Stimulated activated naive CD8-positive, alpha-beta T cell treated with anti-CD3 and anti-CD28 coated beads, Interleukin-15, amount 100 ng/mL, for 72 hours (primary cell): ENCODE measurements around the gene ALDH18A1.

Experiments used
- ATAC-seq: fragments of 150-1000 bp; cut with Tn5 transposase; 2 replicates; pipeline ENCODE4 v1.10.0; 2021; ENCODE audit warnings: mild to moderate bottlenecking, moderate library complexity
- DNase-seq, 2 donors: peaks; one replicate each; pipeline ENCODE4 v3.0.0; 2021 to 2022
- H3K27ac Mint-ChIP-seq, 2 donors: one replicate each; pipeline ENCODE4 v1.8.0; 2022; ENCODE audit warnings: mild to moderate bottlenecking in 2 of 2, mixed read lengths in 2 of 2, moderate library complexity in 2 of 2
- H3K27me3 Mint-ChIP-seq: one replicate; pipeline ENCODE4 v1.8.0; 2022; ENCODE audit warnings: mixed read lengths
- H3K4me1 Mint-ChIP-seq: one replicate; pipeline ENCODE4 v1.8.0; 2022; ENCODE audit warnings: mild to moderate bottlenecking, mixed read lengths
- H3K4me3 Mint-ChIP-seq, 2 donors: one replicate each; pipeline ENCODE4 v1.8.0; 2022; ENCODE audit warnings: mild to moderate bottlenecking in 2 of 2, mixed read lengths in 2 of 2, moderate library complexity in 1 of 2
- H3K9me3 Mint-ChIP-seq, 2 donors: one replicate each; pipeline ENCODE4 v1.8.0; 2022; ENCODE audit warnings: mixed read lengths in 2 of 2

The ALDH18A1 gene

GRCh38 chr10:95559471-95559870, 97.0 kb downstream of the ALDH18A1 start:
- H3K9me3 Mint-ChIP-seq, result no peaks in the 10 kb centered on the region
- DNase-seq, result no peak
- no peak overlapping the region for H3K27ac Mint-ChIP-seq
- peaks cover 29% of the 10 kb centered on the region for H3K27me3 Mint-ChIP-seq
- H3K4me3 Mint-ChIP-seq, result peak overlapping the region in 1 of 2 donors; percentile 24
- peaks cover 8% of the 10 kb centered on the region for H3K4me1 Mint-ChIP-seq
- no peak for ATAC-seq

- H3K4me1 Mint-ChIP-seq, result peaks cover 8% of the 10 kb centered on the region
- ATAC-seq (no peak), DNase-seq (no peak)
- no peaks in the 10 kb centered on the region for H3K9me3 Mint-ChIP-seq
- peaks cover 29% of the 10 kb centered on the region for H3K27me3 Mint-ChIP-seq
- H3K4me3 Mint-ChIP-seq, result no peak overlapping the region
- no peak overlapping the region for H3K27ac Mint-ChIP-seq
Measured at GRCh38 chr10:95558593-95559320, 97.8 kb downstream of the ALDH18A1 start.

- no peak for DNase-seq
- Mint-ChIP-seq H3K9me3 (no peaks in the 10 kb centered on the region), H3K27ac (no peak overlapping the region), H3K27me3 (peaks cover 29% of the 10 kb centered on the region), H3K4me3 (no peak overlapping the region), H3K4me1 (peaks cover 8% of the 10 kb centered on the region)
- ATAC-seq, result no peak
Measured at GRCh38 chr10:95556994-95557767, 99.3 kb downstream of the ALDH18A1 start.
